HG03460 (cell line): ENCODE results near the gene PRELP.

Experiments used
- ATAC-seq: cut with Tn5 transposase; IDR thresholded peaks from one replicate; pipeline ENCODE4 v1.9.1; 2021; ENCODE audit not compliant: unreplicated experiment

PRELP gene

GRCh38 chr1:203476216-203476814, 709 bp downstream of the PRELP start:
- no peak for ATAC-seq

GRCh38 chr1:203477748-203478147, 2.1 kb downstream of the PRELP start:
- ATAC-seq = no peak

DNA sequence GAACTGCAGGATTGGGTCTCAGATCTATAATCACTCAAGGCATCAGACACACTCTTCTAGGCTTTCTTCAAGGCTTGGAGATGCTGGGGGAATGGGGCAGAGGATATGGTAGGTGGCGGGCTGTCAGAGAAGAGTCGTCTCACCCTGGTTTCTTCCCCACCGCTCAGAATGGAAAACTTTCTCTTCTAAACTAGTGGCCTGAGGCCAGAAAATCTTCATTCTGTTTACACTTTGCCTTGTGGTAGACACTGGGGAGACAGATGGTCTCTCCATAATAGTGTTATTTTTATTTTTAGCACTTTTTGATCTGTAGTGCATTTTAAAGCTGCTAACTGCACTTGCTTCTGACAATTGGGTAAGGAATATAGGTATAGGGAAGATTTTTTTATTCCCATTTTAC, 2.6 kb downstream of the PRELP start:
- no peak for ATAC-seq

GRCh38 chr1:203478986-203479385, 3.4 kb downstream of the PRELP start:
- ATAC-seq = no peak

DNA sequence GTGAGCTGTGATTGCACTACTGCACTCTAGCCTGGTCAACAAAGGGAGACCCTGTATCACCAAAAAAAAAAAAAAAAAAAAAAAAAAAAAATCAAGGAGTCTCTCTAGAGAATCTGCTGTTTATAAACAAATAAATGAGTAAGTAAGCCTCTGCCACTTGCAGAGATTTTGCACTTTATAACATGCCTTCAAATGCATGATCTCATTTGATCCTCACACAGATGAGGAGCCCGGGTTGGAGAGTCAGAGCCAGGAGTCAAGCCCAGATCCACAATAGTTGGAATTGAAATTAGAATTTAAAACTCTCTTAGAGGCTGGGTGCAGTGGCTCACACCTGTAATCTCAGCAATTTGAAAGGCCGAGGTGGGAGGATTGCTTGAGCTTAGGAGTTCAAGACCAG, 4.0 kb downstream of the PRELP start:
- no peak for ATAC-seq

DNA sequence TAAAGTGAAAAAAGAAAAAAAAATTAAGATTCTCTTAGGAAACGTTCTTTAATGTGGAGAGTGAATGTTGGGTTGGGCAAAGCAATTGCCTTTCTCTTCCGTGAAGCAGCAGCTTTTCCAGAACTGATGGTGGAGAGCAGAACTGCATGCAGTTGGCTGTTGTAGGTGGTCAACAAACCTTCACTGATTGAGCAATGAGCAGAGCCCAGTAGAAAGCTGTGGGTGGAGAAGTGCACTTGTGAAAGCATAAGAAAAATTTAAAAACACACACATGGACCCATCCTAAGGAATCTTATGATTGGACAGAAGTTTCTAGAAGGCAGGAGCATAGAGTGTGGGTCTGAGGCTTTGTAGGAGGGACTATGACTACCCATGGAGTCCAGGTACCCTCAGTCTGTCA, 4.5 kb downstream of the PRELP start:
- no peak for ATAC-seq

DNA sequence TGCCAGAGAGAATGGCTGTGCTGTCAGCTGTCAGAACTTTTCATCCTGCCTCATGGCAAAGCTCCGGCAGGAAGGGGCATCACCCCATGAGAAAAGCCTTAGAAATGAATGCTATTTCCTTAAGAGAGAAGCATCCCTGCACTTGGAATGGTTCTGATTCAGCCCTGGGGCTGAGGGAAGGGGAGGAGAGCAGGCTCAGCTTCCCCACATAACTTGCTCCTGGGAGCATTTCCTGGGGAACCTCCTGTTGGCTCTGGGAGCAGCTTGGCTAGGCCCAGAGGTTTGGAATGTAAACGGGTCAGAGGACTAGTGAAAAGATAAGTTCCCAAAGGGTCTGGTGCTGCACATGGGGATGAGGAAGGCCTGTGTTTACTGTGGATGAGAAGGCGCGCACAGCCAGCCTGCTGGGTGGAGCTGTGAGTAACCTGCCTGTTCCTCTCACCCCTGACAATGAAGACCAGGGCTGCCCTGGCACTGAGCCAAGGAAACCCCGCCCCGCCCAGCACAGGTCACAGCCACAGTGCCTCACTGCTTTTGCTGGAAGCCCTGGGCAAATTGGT, 5.0 kb downstream of the PRELP start:
- ATAC-seq = no peak

GRCh38 chr1:203481196-203481595, 5.6 kb downstream of the PRELP start:
- no peak for ATAC-seq

- no peak for ATAC-seq
Observed at GRCh38 chr1:203486618-203487370, 11.2 kb downstream of the PRELP start.

- ATAC-seq = no peak
Observed at GRCh38 chr1:203488539-203488938, 12.9 kb downstream of the PRELP start.

DNA sequence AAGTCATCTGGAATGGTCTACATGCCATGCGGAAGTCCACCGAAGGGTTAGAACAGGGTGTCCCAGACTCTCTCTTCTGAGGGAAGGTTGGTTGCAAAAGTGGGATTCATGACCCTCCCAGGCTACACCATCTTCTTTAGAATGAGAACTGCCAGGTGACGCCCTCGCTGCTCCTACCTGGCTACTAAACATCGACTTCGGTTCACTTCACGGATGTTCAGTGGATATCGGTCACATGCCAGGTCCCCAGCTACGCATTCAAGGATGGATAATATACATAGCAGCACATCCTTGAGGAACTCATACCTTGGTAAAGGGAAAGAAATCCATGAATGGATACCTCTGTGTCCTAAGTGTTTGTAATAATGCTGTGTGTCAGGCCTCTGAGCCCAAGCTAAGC, 15.0 kb downstream of the PRELP start:
- ATAC-seq = no peak

DNA sequence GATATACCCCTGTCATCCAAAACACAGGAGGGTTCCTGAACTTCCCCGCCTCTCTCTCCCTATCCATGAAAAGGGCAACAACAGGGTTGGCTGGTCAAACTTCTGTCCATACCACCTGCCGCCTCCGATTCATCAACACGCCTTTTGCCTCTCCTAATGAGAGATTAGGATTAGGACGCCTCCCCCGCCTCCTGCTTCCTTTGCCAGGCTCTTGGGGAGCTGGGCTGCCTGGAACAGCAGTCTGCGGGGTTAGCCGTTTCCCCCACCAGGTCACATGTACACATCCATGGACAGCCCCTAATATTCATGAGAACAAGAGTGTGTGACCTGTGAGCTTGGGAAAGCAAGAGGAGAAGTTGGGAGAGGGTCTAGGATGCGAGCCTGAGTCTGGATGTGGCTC, 16.1 kb downstream of the PRELP start:
- no peak for ATAC-seq

DNA sequence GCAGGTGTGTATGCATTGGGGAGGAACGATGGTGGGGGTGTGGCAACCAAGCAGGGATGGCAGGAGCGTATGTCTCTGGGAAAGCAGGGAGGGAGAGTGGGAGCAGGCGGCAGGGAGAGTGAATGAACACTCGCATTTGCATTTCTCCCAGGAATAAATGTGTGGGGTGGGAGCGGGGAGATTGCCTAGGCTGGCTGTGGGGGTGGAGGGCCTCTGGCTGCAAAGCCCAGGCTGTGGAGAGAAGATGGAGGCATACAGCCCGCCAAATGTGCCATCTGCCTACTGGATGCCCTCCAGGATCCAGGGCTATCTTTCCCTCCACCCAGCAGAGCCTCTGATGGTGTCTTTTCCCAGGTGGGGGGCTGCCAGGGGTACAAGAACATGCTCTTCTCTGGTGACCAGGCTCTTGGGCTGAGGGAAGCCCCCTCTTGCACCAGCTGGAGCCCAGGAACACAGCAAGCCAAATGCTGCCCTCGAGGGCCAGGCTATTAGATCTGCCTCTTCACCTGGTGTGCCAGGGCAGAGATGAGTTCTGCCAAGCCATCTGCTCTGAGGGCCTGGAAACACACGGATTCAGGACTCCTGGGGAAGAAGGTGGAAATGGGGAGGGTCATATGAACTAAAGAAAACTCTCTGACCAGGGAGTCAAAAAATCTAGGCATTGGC, 16.6 kb downstream of the PRELP start:
- ATAC-seq = no peak

DNA sequence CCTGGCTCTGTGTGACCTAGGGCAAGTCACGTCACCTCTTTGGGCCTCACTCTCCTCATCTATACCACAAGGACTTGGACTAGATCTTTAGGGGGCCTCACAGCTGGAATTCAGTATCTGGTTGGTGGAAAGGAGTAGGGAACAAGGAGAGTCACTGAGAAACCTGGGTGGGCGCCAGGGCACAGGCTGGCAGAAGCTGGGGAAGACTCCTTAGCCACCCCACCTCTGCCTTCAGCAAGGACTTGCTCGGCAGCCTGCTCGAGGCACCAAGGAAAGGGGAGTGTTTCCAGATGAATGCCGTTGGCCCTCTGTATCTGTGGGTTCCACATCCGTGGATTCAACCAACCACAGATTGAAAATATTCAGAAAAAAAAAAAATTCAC, 17.1 kb downstream of the PRELP start:
- ATAC-seq = no peak

DNA sequence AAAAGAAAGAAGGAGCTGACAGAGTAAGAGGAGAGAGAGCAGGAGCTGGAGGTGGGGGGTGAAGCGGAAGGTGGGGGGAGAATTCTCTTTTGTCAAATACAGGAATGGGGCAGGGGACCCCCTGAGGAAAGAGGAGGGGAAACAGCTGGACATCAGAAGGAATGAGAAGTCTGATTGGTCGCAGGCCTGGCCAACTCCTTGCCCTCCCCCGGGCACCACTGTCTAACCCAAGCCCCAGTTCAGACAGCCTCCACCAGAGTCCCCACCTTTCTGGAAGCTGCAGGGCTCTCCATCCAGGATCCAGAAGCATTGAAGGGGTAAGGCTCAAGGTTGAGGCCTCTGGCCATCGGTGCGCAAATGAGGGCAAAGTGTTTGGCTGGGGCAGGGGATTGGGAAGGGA, 18.3 kb downstream of the PRELP start, which contains the start of gene OPTC:
TSS of gene OPTC (plus strand) at position 253 of the 400 bp plus-strand sequence. CDS start 1,853 bp downstream, outside the sequence.
- no peak for ATAC-seq

- ATAC-seq = no peak
Observed at GRCh38 chr1:203495845-203496244, 20.2 kb downstream of the PRELP start.

DNA sequence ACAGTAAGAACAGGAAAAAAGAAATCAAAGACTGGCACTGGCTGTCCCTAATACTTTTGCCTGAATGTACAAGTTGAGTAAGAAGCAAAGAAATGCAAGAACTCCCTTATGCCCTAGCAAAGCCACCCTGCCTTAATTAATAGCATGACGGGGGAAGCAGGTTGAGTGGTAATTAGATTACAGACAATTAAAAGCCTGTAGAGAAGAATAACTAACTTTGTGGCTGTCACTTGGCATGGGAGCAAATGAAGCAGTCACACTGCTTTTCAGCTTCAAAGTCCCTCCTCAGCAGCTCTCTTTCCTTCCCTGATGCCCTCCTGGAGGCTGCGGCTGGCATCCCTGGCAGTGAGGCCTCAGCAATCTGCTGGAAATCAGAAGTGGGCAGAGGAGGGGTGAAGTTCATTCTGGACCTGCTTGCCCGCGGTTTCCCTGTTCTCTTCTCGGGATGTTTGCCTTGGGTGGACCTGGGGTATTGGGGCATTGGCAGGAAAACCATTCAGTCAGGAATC, 21.7 kb downstream of the PRELP start:
- no peak for ATAC-seq

DNA sequence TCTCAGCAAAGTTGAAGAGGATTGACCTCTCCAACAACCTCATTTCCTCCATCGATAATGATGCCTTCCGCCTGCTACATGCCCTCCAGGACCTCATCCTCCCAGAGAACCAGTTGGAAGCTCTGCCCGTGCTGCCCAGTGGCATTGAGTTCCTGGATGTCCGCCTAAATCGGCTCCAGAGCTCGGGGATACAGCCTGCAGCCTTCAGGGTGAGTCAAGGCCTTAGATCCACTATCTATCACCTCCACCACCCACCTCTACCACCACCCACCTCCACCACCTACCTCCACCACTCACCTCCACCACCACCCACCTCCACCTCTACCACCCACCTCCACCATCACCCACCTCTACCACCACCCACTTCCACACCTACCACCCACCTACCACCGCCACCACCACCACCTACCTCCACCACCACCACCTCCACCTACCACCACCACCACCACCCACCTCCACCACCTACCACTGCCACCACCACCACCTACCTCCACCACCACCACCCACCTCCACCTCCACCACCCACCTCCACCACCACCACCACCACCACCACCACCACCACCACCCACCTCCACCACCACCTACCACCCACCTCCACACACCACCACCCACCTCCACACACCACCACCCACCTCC, 24.2 kb downstream of the PRELP start:
- ATAC-seq = no peak

DNA sequence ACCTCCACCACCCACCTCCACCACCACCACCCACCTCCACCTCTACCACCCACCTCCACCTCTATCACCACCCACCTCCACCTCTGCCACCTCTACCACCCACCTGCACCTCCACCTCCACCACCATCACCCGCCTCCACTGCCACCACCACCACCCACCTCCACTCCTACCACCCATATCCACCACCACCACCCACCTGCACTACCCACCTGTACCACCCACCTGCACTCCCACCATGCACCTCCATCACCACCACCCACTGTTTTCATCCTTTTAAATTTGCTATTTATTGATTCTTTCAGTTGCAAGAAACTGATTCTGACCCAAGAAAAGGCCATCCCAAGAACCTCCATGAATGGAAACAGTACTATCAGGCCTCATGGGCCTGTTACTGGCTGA, 24.7 kb downstream of the PRELP start:
- no peak for ATAC-seq

- no peak for ATAC-seq
Observed at GRCh38 chr1:203503836-203504235, 28.2 kb downstream of the PRELP start.
